ENCODE results near the gene INTS6. TPM values are rescaled to one million over a fixed set of nuclear protein-coding genes. Genes with fewer than 3 reads are reported as not detected.
A peak's percentile ranks its signal among the peaks of the same experiment; 100 is the strongest.

Gene INTS6
- polyA plus RNA-seq, 3 donors from 2014 or later: 16.3 to 35.9 (median 21.4) TPM

DNA sequence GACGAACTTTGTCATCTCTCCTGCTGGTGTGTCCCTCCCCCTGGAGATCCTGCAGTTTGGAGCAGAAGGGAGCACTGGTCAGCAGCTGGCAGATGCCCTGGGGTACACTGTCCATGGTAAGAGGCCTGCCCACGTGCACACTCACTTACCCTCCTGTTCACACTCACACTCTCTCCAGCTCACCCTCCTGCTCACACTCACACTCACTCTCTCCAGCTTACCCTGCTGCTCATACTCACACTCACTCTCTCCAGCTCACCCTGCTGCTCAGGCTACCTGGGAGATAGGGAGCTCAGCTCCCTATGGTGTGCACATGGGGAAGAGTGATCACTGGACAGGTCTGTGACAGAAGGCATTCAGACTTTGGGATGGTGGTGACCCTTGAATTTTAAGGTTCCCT is 111.6 kb downstream of the INTS6 start:
- H3K27ac Mint-ChIP-seq: no peak overlapping the region
- H3K4me3 Mint-ChIP-seq: no peak overlapping the region
- peaks cover 0 to 7% (median 0%) of the 10 kb centered on the region in 3 donors for H3K36me3 Mint-ChIP-seq
- no peak for DNase-seq
- H3K27me3 Mint-ChIP-seq (ENCODE audit: low read depth in 3 of 3): peaks cover 0 to 4% (median 0%) of the 10 kb centered on the region in 3 donors
- H3K4me1 Mint-ChIP-seq: no peaks in the 10 kb centered on the region
- no peaks in the 10 kb centered on the region for H3K9me3 Mint-ChIP-seq

DNA sequence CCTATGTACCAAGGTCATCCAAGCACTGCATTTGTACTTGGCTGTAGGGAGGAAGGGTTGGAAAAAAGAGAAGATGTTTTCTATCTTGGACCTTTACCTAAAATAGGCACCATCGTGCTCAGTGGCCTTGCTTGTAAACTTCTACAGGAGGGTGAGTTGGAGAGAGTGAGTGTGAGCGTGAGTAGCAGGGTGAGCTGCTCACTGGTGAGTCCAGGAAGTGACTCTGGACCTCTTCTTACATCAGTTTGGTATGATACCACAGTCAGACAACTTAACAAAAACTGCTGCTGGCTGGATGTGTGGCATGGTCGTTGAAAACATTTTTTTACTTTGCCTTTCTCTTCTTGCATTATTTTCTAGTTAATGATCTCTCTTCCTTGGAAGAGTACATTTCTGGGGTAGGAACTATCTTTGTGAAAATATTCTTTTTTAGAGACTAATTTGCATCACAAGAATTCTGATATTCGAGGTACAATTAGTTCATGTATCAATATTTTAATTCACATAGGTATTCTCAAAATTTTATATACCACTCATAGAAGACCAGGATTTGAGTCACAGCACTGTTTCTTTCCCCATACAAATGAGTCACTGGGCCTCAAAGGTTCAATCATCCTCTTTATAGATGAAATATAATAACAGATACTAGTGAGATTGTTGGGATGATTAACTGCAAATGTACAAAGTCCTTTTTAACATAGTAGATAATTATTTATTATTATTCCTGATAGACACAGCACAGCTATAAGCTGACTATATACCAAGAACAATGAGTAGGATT is 112.7 kb downstream of the INTS6 start:
- no peaks in the 10 kb centered on the region for H3K9me3 Mint-ChIP-seq
- H3K4me3 Mint-ChIP-seq: no peak overlapping the region
- no peak overlapping the region for H3K27ac Mint-ChIP-seq
- H3K4me1 Mint-ChIP-seq: no peaks in the 10 kb centered on the region
- no peak for DNase-seq
- H3K36me3 Mint-ChIP-seq: peaks cover 0 to 7% (median 0%) of the 10 kb centered on the region in 3 donors
- peaks cover 0 to 4% (median 0%) of the 10 kb centered on the region in 3 donors for H3K27me3 Mint-ChIP-seq (ENCODE audit: low read depth in 3 of 3)

DNA sequence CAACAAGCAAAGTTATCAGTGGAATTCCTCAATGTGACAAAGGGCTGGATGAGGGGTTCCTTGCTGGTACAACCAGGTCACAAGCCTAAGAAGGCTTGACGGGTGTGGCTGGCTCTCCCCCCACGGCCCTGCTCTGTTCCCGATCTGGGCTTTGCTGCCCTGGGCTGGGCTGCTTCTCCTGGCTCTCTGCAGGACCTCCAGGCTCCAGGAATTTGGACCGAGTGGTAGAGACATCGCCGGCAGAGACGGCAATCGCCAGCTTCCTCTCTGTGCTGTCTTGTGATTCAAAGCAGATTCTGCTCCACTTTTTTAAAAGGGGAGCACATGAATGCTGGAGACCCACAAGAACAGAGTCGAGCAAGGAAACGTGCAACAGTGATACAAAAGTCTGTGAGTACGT is 113.5 kb downstream of the INTS6 start, which contains the start of gene SERPINE3:
Gene SERPINE3 (plus strand): TSS at position 338 of the 400 bp plus-strand sequence. CDS start 1,401 bp downstream, outside the sequence.
- no peaks in the 10 kb centered on the region for H3K9me3 Mint-ChIP-seq
- H3K4me3 Mint-ChIP-seq: no peak within 1 kb of the TSS
- H3K4me1 Mint-ChIP-seq: no peaks in the 10 kb centered on the region
- no peak for DNase-seq
- no peak within 1 kb of the TSS for H3K27ac Mint-ChIP-seq
- peaks cover 0 to 4% (median 0%) of the 10 kb centered on the region in 3 donors for H3K36me3 Mint-ChIP-seq
- H3K27me3 Mint-ChIP-seq (ENCODE audit: low read depth in 3 of 3): peaks cover 0 to 6% (median 0%) of the 10 kb centered on the region in 3 donors

DNA sequence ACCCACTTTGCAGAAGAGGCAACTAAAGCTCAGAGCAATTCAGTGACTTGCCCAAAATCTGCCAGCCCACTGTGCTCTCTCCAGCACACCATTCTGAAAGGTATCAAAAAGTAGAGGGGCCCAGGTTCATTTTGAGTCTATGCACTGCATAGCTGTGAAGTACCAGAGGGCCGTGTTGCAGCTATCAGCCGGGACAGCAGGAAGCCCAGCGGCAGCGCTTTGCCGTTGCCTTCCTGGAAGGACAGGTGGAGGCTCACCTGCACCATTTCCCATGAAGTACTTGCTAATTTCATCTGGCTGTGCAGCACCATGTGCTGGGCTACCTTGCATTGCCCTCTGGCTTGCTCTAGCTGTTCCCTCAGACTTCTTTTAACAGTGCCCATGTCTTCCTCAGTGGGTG is 116.1 kb downstream of the INTS6 start:
- H3K27ac Mint-ChIP-seq: no peak overlapping the region
- H3K36me3 Mint-ChIP-seq: peaks cover 0 to 6% (median 4%) of the 10 kb centered on the region in 3 donors
- DNase-seq: no peak
- no peak overlapping the region for H3K4me3 Mint-ChIP-seq
- H3K27me3 Mint-ChIP-seq (ENCODE audit: low read depth in 3 of 3): peaks cover 0 to 6% (median 0%) of the 10 kb centered on the region in 3 donors
- H3K4me1 Mint-ChIP-seq: peaks cover 5 to 12% of the 10 kb centered on the region in 2 donors
- H3K9me3 Mint-ChIP-seq: no peaks in the 10 kb centered on the region

DNA sequence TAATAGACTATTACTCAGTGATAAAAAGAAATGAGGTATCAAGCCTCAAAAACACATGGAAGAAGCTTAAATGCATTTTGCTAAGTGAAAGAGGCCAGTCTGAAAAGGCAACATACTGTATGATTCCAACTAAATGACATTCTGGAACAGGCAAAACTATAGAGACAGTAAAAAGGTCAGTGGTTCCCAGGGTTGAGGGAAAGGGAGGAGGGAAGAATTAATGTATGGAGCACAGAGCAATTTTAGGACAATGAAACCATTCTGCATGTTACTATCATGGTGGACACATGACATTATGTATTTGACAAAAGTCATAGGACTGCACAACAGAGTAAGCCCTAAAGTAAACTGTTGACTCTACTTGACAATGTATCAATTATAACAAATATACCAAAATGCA is 119.0 kb downstream of the INTS6 start:
- H3K27ac Mint-ChIP-seq: no peak overlapping the region
- peaks cover 0 to 9% (median 4%) of the 10 kb centered on the region in 3 donors for H3K36me3 Mint-ChIP-seq
- H3K4me3 Mint-ChIP-seq: no peak overlapping the region
- H3K27me3 Mint-ChIP-seq (ENCODE audit: low read depth in 3 of 3): peaks cover 0 to 7% (median 1%) of the 10 kb centered on the region in 3 donors
- peaks cover 14 to 24% of the 10 kb centered on the region in 2 donors for H3K4me1 Mint-ChIP-seq
- DNase-seq: no peak
- no peaks in the 10 kb centered on the region for H3K9me3 Mint-ChIP-seq

DNA sequence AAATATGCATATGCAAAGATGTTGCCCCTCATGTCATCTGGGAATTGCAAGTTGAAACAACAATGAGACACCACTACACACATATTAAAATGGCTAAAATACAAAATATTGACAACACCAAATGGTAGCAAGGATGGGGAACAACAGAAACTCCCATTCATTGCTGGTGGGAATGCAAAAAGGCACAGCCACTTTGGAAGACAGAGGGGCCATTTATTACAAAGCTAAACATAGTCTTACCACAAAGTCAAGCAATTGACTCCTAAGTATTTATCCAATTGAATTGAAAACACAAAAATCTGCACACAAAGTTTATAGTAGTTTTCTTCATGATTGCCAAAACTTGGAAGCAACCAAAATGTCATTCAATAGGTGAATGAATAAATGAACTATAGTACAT is 119.4 kb downstream of the INTS6 start:
- Mint-ChIP-seq H3K36me3 (peaks cover 0 to 9% (median 4%) of the 10 kb centered on the region in 3 donors), H3K4me3 (no peak overlapping the region), H3K27ac (no peak overlapping the region), H3K27me3 (ENCODE audit: low read depth in 3 of 3) (peaks cover 0 to 7% (median 1%) of the 10 kb centered on the region in 3 donors), H3K9me3 (no peaks in the 10 kb centered on the region), H3K4me1 (peaks cover 14 to 24% of the 10 kb centered on the region in 2 donors)
- no peak for DNase-seq

DNA sequence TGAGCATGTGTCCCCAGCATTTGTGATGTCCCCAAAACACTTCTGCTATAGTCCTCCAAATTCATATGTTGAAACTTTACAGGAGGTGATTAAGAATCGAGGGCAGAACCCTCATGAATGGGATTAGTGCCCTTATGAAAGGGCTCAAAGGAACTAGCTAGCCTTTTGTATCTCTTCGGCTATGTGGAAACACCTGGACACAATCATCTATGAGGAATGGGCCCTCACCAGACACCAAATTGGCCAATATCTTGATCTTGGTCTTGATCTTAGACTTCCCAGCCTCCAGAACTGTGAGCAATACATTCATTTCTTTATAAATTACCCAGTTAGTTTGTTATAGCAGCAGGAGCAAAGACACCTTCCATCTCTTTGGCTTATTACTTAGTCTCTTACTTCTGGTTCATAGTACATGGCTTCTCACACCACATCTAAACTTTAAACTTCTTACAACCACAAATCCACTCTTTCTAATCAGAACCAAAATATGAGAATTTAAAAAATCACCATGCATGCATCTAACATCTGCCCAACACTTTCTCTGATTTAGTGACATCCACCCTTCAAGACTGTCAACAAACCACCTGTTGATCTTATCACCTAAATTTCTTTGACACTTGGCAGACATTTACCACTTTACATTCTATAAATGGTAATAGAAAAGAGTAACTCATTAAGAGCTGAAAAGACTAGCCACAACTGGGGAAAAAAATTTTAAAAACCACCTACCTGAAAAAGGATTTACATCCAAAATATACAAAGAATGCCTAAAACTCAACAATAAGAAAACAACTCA is 120.1 kb downstream of the INTS6 start:
- Mint-ChIP-seq H3K27me3 (ENCODE audit: low read depth in 3 of 3) (peaks cover 0 to 7% (median 1%) of the 10 kb centered on the region in 3 donors), H3K4me1 (peaks cover 14 to 24% of the 10 kb centered on the region in 2 donors), H3K27ac (no peak overlapping the region), H3K9me3 (no peaks in the 10 kb centered on the region), H3K36me3 (peaks cover 0 to 9% (median 4%) of the 10 kb centered on the region in 3 donors), H3K4me3 (no peak overlapping the region)
- DNase-seq: no peak

DNA sequence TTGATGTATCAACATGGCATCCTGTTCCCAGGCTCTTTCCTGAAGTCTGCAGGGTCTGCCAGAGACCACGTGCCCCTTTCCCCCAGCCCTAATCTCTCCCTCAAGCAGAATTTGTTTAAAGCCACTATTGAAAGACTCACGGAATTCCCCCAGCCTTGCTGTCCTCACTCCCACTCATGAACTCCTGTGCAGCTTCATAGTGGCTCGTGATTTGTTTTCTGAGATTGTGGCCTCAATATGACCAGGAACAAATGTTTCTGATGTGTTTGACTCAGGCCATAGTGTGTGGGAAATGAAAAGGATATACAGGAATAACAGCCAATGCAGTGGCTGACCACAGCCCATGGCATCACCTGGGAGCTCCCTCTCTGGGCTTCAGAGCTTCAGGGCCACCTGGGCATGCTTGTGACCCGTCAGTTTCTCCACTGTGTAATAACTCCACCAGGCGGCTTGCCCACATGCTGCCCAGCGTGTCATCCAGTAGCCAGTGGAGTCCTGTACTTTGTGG is 121.4 kb downstream of the INTS6 start:
- Mint-ChIP-seq H3K4me1 (peaks cover 14 to 24% of the 10 kb centered on the region in 2 donors), H3K36me3 (peaks cover 0 to 9% (median 4%) of the 10 kb centered on the region in 3 donors), H3K9me3 (no peaks in the 10 kb centered on the region), H3K4me3 (no peak overlapping the region), H3K27ac (no peak overlapping the region), H3K27me3 (ENCODE audit: low read depth in 3 of 3) (peaks cover 0 to 4% (median 1%) of the 10 kb centered on the region in 3 donors)
- DNase-seq: no peak

DNA sequence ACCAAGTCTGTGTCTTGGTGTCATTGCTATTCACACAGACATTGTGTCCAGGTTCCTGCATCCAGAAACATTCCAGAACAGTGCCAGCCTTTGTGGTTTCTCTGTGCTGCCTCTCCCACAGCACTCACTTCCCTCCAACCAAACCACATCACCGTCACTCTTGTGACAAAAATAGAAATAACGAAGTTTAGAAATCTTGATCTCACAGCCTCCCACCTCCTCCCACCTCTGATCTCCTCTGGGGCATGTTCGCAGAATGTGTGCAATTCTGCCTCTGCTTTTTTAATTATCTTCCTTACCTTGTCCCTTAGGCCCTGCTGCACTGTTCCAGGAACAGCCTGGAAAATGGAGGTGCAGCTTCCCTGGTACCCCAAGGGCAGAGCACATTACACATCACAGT is 122.0 kb downstream of the INTS6 start:
- no peak for DNase-seq
- H3K27ac Mint-ChIP-seq: no peak overlapping the region
- H3K4me3 Mint-ChIP-seq: peak overlapping the region in 1 of 5 donors; percentile 37
- peaks cover 0 to 9% (median 4%) of the 10 kb centered on the region in 3 donors for H3K36me3 Mint-ChIP-seq
- no peaks in the 10 kb centered on the region for H3K9me3 Mint-ChIP-seq
- H3K27me3 Mint-ChIP-seq (ENCODE audit: low read depth in 3 of 3): peaks cover 0 to 4% (median 1%) of the 10 kb centered on the region in 3 donors
- peaks cover 14 to 24% of the 10 kb centered on the region in 2 donors for H3K4me1 Mint-ChIP-seq

DNA sequence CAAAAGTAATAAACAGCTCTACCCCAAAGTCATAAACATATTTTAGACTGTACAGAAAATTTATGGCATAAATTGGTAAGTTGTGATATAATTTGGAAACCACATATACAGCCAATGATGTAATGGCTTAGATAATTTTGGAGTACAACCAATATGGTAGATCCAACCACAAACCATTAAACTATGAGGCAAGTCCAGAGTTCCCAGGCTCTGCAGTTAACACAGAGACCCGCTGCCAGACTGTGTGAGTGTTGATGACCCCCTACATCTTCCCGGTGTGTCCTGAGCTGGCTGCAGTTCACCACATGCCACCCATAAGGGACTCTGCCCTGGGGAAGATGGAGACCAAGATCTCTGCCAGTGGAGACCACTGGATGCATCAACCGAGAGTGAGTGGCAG is 123.2 kb downstream of the INTS6 start:
- H3K27me3 Mint-ChIP-seq (ENCODE audit: low read depth in 3 of 3): peaks cover 0 to 3% (median 1%) of the 10 kb centered on the region in 3 donors
- no peak for DNase-seq
- no peaks in the 10 kb centered on the region for H3K9me3 Mint-ChIP-seq
- H3K27ac Mint-ChIP-seq: no peak overlapping the region
- H3K4me3 Mint-ChIP-seq: no peak overlapping the region
- peaks cover 14 to 24% of the 10 kb centered on the region in 2 donors for H3K4me1 Mint-ChIP-seq
- H3K36me3 Mint-ChIP-seq: peaks cover 0 to 9% (median 4%) of the 10 kb centered on the region in 3 donors

DNA sequence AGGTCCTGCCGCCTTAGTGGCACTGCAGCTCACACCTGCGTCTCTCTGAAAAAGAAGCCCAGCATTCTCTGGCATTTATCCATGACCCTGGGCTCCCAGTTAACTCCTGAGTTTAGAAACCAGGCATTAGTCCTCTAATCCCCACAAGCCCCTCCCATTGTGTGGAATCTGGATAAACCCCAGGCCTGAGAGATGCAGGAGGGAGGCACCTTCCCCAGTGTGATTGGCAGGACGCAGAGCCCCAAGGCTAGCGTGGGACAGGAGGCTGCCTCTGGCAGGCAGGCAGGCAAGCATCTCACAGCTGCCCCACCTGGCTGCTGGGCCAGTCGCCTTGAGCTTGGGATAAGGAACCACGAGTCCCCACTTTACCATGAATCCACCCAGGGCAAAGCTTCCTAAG is 124.3 kb downstream of the INTS6 start:
- Mint-ChIP-seq H3K27ac (no peak overlapping the region), H3K9me3 (no peaks in the 10 kb centered on the region), H3K27me3 (ENCODE audit: low read depth in 3 of 3) (peaks cover 0 to 2% (median 1%) of the 10 kb centered on the region in 3 donors), H3K4me1 (peaks cover 14 to 24% of the 10 kb centered on the region in 2 donors), H3K36me3 (peaks cover 0 to 3% (median 0%) of the 10 kb centered on the region in 3 donors), H3K4me3 (no peak overlapping the region)
- DNase-seq: no peak

DNA sequence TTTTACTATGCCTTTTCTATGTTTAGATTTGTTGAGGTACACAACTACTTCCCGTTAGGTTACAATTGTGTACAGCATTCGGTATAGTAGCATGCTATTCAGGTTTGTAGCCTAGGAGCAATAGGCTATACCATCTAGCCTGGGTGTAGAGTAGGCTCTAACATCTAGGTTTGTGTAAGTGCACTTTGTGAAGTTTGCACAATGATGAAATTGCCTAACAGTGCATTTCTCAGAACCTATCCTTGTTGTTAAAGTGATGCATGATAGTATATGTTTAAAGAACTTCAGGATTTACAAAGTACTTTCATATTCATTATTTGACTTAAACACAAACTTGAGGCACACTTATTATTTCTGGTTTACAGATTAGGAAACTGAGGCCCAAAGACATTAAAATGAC is 124.9 kb downstream of the INTS6 start:
- Mint-ChIP-seq H3K9me3 (no peaks in the 10 kb centered on the region), H3K4me1 (peaks cover 11 to 19% of the 10 kb centered on the region in 2 donors), H3K36me3 (peaks cover 0 to 3% (median 0%) of the 10 kb centered on the region in 3 donors), H3K27ac (no peak overlapping the region), H3K4me3 (no peak overlapping the region), H3K27me3 (ENCODE audit: low read depth in 3 of 3) (peaks cover 1 to 2% (median 2%) of the 10 kb centered on the region in 3 donors)
- no peak for DNase-seq

DNA sequence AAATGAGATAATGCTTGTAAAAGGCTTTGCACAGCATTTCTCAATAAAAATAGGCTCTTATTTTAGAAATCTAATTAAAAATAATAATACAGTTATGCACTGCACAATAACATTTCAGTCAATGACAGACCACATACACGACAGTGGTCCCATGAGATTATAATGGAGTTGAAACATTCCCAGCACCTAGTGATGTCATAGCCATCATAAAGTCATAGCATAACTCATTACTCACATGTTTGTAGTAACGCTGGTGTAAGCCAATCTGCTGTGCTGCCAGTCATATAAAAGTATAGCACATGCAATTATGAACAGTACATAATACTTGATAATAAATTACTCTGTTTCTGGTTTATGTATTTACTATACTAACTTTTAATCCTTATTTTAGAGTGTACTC is 126.1 kb downstream of the INTS6 start:
- Mint-ChIP-seq H3K4me3 (no peak overlapping the region), H3K27me3 (ENCODE audit: low read depth in 3 of 3) (peaks cover 1 to 2% (median 2%) of the 10 kb centered on the region in 3 donors), H3K9me3 (no peaks in the 10 kb centered on the region), H3K27ac (no peak overlapping the region), H3K36me3 (peaks cover 0 to 3% (median 0%) of the 10 kb centered on the region in 3 donors), H3K4me1 (peaks cover 9 to 12% of the 10 kb centered on the region in 2 donors)
- no peak for DNase-seq
